ENCODE measurements around the gene TIMM22.

TIMM22 gene

GRCh38 chr17:1038459-1039122, 41.7 kb downstream of the TIMM22 start:
- in situ Hi-C loops (cut with HindIII; ENCODE audit: low sequenced_read_pairs) = no loop called here
- no peak for DNase-seq (ENCODE audit: low read depth)
- TF ChIP-seq CTCF (IDR thresholded peaks at IDR 0.05; ENCODE audit: low read depth, low read length, missing control alignments) = no peak
- no peak overlapping the region for H3K4me3 ChIP-seq (ENCODE audit: low read depth, low read length)

- in situ Hi-C loops (cut with HindIII; ENCODE audit: low sequenced_read_pairs) = no loop called here
- no peak overlapping the region for H3K4me3 ChIP-seq (ENCODE audit: low read depth, low read length)
- TF ChIP-seq CTCF (IDR thresholded peaks at IDR 0.05; ENCODE audit: low read depth, low read length, missing control alignments) = no peak
- DNase-seq (ENCODE audit: low read depth) = no peak
These were observed 42.2 kb downstream of the TIMM22 start for GRCh38 chr17:1039123-1039507.

- no peak overlapping the region for H3K4me3 ChIP-seq (ENCODE audit: low read depth, low read length)
- in situ Hi-C loops (cut with HindIII; ENCODE audit: low sequenced_read_pairs) = no loop called here
- no peak for TF ChIP-seq CTCF (IDR thresholded peaks at IDR 0.05; ENCODE audit: low read depth, low read length, missing control alignments)
- no peak for DNase-seq (ENCODE audit: low read depth)
These were observed 42.7 kb downstream of the TIMM22 start for GRCh38 chr17:1039511-1040215.

GRCh38 chr17:1040216-1040600, 43.3 kb downstream of the TIMM22 start:
- DNase-seq (ENCODE audit: low read depth) = no peak
- H3K4me3 ChIP-seq (ENCODE audit: low read depth, low read length) = no peak overlapping the region
- in situ Hi-C loops (cut with HindIII; ENCODE audit: low sequenced_read_pairs) = no loop called here
- TF ChIP-seq CTCF (IDR thresholded peaks at IDR 0.05; ENCODE audit: low read depth, low read length, missing control alignments) = no peak

GRCh38 chr17:1041746-1042145, 44.8 kb downstream of the TIMM22 start:
- in situ Hi-C loops (cut with HindIII; ENCODE audit: low sequenced_read_pairs) = no loop called here
- no peak for TF ChIP-seq CTCF (IDR thresholded peaks at IDR 0.05; ENCODE audit: low read depth, low read length, missing control alignments)
- DNase-seq (ENCODE audit: low read depth) = no peak

GRCh38 chr17:1042486-1042885, 45.6 kb downstream of the TIMM22 start:
- in situ Hi-C loops (cut with HindIII; ENCODE audit: low sequenced_read_pairs) = no loop called here
- no peak for TF ChIP-seq CTCF (IDR thresholded peaks at IDR 0.05; ENCODE audit: low read depth, low read length, missing control alignments)
- H3K4me3 ChIP-seq (ENCODE audit: low read depth, low read length) = no peak overlapping the region
- DNase-seq (ENCODE audit: low read depth) = no peak

More at GRCh38 chr17:1041746-1042145, 44.8 kb downstream of the TIMM22 start:
- no peak overlapping the region for H3K4me3 ChIP-seq (ENCODE audit: low read depth, low read length)

All from astrocyte of the cerebellum (primary cell).